ENCODE measurements around the gene BRINP3.

GRCh38 chr1:190479516-190479915, 1.9 kb upstream of the BRINP3 start:
- TF ChIP-seq, protein P1, sequence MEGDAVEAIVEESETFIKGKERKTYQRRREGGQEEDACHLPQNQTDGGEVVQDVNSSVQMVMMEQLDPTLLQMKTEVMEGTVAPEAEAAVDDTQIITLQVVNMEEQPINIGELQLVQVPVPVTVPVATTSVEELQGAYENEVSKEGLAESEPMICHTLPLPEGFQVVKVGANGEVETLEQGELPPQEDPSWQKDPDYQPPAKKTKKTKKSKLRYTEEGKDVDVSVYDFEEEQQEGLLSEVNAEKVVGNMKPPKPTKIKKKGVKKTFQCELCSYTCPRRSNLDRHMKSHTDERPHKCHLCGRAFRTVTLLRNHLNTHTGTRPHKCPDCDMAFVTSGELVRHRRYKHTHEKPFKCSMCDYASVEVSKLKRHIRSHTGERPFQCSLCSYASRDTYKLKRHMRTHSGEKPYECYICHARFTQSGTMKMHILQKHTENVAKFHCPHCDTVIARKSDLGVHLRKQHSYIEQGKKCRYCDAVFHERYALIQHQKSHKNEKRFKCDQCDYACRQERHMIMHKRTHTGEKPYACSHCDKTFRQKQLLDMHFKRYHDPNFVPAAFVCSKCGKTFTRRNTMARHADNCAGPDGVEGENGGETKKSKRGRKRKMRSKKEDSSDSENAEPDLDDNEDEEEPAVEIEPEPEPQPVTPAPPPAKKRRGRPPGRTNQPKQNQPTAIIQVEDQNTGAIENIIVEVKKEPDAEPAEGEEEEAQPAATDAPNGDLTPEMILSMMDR (conservative IDR thresholded peaks at IDR 0.05; ENCODE audit: low read depth in 2 of 2): peak; percentile 20 to 55; a peak in 3 of 4 replicates
- no peak for TF ChIP-seq EZH2 (IDR thresholded peaks at IDR 0.05; ENCODE audit: low read depth, unreplicated experiment)
